Ishikawa (cell line): Measurements from ENCODE around the gene DNAJB4.

ENCODE experiments used
- CEBPB ChIP-seq: IDR thresholded peaks from 2 replicates; pipeline ENCODE4 v1.6.1; 2012
- CREB1 ChIP-seq: IDR thresholded peaks from 2 replicates; pipeline ENCODE4 v1.6.1; 2012; ENCODE audit warnings: low read depth
- EGR1 ChIP-seq: IDR thresholded peaks from 2 replicates; pipeline ENCODE4 v1.6.1; 2012
- EP300 ChIP-seq: IDR thresholded peaks from 2 replicates; pipeline ENCODE4 v1.6.1; 2012; ENCODE audit warnings: borderline replicate concordance
- FOXM1 ChIP-seq: IDR thresholded peaks from 2 replicates; pipeline ENCODE4 v1.6.1; 2012; ENCODE audit warnings: low read depth, borderline replicate concordance
- NFIC ChIP-seq: IDR thresholded peaks from 2 replicates; pipeline ENCODE4 v1.6.1; 2012
- RAD21 ChIP-seq: IDR thresholded peaks from 2 replicates; pipeline ENCODE4 v1.6.1; 2012; ENCODE audit warnings: low read depth
- TAF1 ChIP-seq: IDR thresholded peaks from 2 replicates; pipeline ENCODE4 v1.6.1; 2012; ENCODE audit warnings: low read depth, mild to moderate bottlenecking
- TCF12 ChIP-seq: IDR thresholded peaks from 2 replicates; pipeline ENCODE4 v1.6.1; 2012; ENCODE audit warnings: low read depth
- TEAD4 ChIP-seq: IDR thresholded peaks from 2 replicates; pipeline ENCODE4 v1.6.1; 2012
- YY1 ChIP-seq: IDR thresholded peaks from 2 replicates; pipeline ENCODE4 v1.6.1; 2012; ENCODE audit warnings: low read depth
- ZBTB7A ChIP-seq: IDR thresholded peaks from 2 replicates; pipeline ENCODE4 v1.6.1; 2012; ENCODE audit warnings: low read depth
- TF ChIP-seq, protein P1 (sequence below): IDR thresholded peaks from 2 replicates; pipeline ENCODE4 v1.6.1; 2012; ENCODE audit warnings: low read depth, mild to moderate bottlenecking
- TF ChIP-seq, protein P2 (sequence below): IDR thresholded peaks from 2 replicates; pipeline ENCODE4 v1.6.1; 2012
- TF ChIP-seq, protein P3 (sequence below): IDR thresholded peaks from 2 replicates; pipeline ENCODE4 v1.6.1; 2012

DNAJB4 gene

DNA sequence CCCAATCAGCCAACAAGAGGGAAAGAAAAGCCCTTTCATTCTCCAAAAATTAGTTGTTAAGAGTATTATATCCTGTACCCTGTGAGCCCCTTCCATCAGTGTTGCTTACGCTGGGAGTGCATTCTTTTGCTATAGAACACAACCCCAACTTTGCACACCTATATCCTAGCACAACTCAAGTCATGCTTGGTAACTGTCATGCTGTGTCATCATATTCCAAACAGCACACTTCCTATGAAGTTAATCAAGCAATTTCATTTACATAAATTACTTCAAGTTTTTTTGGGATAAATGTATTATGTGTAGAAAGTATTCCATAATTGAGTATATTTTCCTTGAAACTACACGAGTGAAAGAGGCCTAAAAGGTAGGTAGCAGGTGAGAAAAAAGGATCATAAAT is 45.9 kb upstream of the DNAJB4 start:
- TF ChIP-seq, protein P1, sequence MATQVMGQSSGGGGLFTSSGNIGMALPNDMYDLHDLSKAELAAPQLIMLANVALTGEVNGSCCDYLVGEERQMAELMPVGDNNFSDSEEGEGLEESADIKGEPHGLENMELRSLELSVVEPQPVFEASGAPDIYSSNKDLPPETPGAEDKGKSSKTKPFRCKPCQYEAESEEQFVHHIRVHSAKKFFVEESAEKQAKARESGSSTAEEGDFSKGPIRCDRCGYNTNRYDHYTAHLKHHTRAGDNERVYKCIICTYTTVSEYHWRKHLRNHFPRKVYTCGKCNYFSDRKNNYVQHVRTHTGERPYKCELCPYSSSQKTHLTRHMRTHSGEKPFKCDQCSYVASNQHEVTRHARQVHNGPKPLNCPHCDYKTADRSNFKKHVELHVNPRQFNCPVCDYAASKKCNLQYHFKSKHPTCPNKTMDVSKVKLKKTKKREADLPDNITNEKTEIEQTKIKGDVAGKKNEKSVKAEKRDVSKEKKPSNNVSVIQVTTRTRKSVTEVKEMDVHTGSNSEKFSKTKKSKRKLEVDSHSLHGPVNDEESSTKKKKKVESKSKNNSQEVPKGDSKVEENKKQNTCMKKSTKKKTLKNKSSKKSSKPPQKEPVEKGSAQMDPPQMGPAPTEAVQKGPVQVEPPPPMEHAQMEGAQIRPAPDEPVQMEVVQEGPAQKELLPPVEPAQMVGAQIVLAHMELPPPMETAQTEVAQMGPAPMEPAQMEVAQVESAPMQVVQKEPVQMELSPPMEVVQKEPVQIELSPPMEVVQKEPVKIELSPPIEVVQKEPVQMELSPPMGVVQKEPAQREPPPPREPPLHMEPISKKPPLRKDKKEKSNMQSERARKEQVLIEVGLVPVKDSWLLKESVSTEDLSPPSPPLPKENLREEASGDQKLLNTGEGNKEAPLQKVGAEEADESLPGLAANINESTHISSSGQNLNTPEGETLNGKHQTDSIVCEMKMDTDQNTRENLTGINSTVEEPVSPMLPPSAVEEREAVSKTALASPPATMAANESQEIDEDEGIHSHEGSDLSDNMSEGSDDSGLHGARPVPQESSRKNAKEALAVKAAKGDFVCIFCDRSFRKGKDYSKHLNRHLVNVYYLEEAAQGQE = no peak
- no peak for TF ChIP-seq ZBTB7A
- no peak for TF ChIP-seq TEAD4
- no peak for TF ChIP-seq EP300
- TF ChIP-seq TAF1 = no peak
- TF ChIP-seq, protein P2, sequence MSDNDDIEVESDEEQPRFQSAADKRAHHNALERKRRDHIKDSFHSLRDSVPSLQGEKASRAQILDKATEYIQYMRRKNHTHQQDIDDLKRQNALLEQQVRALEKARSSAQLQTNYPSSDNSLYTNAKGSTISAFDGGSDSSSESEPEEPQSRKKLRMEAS = no peak
- TF ChIP-seq EGR1 = no peak
- no peak for TF ChIP-seq RAD21
- TF ChIP-seq CREB1 = no peak
- TF ChIP-seq YY1 = no peak
- no peak for TF ChIP-seq TCF12
- TF ChIP-seq NFIC = no peak
- no peak for TF ChIP-seq CEBPB
- TF ChIP-seq FOXM1 = no peak
- TF ChIP-seq, protein P3, sequence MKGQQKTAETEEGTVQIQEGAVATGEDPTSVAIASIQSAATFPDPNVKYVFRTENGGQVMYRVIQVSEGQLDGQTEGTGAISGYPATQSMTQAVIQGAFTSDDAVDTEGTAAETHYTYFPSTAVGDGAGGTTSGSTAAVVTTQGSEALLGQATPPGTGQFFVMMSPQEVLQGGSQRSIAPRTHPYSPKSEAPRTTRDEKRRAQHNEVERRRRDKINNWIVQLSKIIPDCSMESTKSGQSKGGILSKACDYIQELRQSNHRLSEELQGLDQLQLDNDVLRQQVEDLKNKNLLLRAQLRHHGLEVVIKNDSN = no peak

DNA sequence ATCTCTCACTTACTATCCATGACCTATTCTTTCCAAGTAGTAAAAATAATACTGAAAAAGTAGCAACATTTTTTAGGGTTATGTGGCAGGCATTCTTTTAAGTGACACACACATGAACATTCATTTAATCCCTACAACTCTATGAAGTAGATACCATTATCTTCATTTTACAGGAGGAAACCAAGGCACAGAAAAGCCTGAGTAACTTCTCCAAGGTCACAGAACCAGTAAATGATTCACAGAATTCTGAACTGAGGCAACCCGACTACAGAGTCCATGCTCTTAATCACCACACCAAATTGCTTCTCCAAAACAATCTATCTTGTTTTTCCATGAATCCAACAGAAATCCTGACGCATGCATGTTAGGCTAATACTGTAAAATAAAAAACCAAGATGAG is 43.3 kb upstream of the DNAJB4 start:
- TF ChIP-seq ZBTB7A = no peak
- TF ChIP-seq, protein P3 = no peak
- TF ChIP-seq TAF1 = no peak
- TF ChIP-seq CEBPB = no peak
- TF ChIP-seq RAD21 = no peak
- no peak for TF ChIP-seq FOXM1
- no peak for TF ChIP-seq CREB1
- TF ChIP-seq TCF12 = no peak
- TF ChIP-seq, protein P1 = no peak
- TF ChIP-seq, protein P2 = no peak
- TF ChIP-seq YY1 = no peak
- no peak for TF ChIP-seq NFIC
- TF ChIP-seq TEAD4 = no peak
- no peak for TF ChIP-seq EGR1
- TF ChIP-seq EP300 = no peak

DNA sequence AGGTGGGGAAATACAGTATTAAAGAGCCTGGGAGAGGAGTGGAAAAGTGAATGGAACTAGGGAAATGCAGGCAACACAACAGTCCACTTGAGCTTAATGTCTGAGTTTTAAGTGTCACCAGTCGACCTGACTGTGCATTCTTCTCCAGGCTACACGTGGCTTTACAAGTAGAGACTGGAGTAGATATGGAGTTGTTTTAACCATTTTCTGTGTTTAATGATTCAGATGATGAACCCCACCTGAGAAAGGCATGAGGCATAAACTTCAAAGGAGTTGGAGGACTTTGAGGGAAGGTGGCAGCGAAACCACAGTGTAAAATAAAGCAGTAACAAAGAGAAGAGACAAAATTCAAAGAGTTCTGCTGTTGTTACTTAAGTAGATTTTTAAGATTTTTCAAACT is 38.4 kb upstream of the DNAJB4 start:
- TF ChIP-seq YY1 (no peak), ZBTB7A (no peak), FOXM1 (no peak), TAF1 (no peak), CEBPB (no peak), TCF12 (no peak), TEAD4 (no peak), CREB1 (no peak), RAD21 (no peak), NFIC (no peak), EP300 (no peak), EGR1 (no peak)
- TF ChIP-seq, protein P1 = no peak
- TF ChIP-seq, protein P2 = no peak

DNA sequence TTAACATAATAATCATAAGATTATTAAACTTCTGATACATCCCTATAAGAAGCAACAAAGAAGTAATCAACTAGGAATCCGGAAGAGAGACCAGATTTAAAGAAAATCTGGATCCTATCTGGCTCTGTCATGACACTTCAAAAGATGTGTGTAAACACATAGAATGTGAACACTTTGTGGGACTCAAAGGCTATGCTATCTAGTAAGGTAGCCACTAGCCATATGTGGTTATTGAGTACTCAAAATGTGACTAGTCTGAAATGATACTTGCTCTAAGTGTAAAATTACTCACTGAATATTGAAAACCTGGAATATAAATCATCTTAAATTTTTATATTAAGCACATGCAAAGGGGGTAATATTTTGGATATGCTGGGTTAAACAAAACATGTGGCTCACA is 34.5 kb upstream of the DNAJB4 start:
- TF ChIP-seq TAF1 (no peak), CREB1 (no peak), EGR1 (no peak), CEBPB (no peak), YY1 (no peak), TEAD4 (no peak), FOXM1 (no peak), NFIC (no peak), EP300 (no peak), RAD21 (no peak), ZBTB7A (no peak)
- TF ChIP-seq, protein P3 = no peak
